ENCODE measurements around the gene PSAP. TPM values are rescaled to one million over a fixed set of nuclear protein-coding genes. Genes with fewer than 3 reads are reported as not detected.

PSAP gene
- total and polyA plus RNA-seq, 10 donors, result 363 to 1,826 (median 1,412) TPM

DNA sequence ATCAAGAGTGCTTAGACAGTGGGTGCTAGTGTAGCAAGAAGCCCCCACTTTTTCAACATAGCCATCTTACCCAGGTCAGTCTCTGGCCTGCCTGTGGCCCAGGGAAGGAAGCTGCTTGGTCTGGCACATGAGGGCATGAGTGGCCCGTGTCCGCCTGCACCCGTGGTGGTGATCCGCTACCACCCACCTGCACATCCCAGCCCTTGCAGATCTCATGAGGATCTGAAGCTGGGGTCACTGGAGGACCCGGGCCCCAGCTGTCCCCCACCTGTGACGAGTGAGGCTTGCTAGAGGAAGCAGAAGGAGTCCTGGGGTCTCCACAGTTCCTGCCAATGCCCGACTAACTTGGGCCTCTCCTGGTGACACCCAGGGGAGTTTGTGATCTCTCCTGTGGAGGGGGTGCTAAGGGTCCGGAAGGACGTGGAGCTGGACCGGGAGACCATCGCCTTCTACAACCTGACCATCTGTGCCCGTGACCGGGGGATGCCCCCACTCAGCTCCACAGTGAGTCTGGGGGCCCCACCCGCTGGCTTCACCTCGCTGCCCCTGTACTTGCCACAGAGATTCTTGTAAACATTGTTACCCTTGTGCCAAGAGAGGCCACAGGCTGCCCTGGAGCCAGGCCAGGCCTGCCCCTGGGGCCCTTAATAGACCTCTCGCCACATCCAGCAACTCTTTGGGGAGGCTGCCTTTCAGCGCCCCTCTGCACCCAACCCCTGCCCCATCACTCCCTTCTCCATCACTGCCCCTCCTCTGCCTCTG lies 67.0 kb downstream of the PSAP start:
- H3K27me3 ChIP-seq (replicated peaks in 1 of 7), result no peaks in the 10 kb centered on the region
- intact Hi-C loops (cut with DNase I; ENCODE audit: low total_unique reads), result no loop called here
- peaks cover 7 to 51% (median 28%) of the 10 kb centered on the region in 6 donors for H3K4me1 ChIP-seq
- no peaks in the 10 kb centered on the region for H3K9me3 ChIP-seq
- H3K27ac ChIP-seq, result no peak overlapping the region
- TF ChIP-seq POLR2AphosphoS5 (IDR thresholded peaks at IDR 0.05) (no peak), POLR2A (IDR thresholded peaks at IDR 0.05) (no peak), CTCF (IDR thresholded peaks at IDR 0.05 in 8 of 11, conservative IDR thresholded peaks at IDR 0.05 in 3 of 11) (no peak)
- WGBS, 5 donors, result 78 to 92% (median 79%) methylated on average over 7 to 17 of the region's 17 CpGs
- DNase-seq, result peak; percentile 59
- H3K4me3 ChIP-seq, result no peak overlapping the region
- no peaks in the 10 kb centered on the region for H3K36me3 ChIP-seq

- Histone ChIP-seq H3K27ac (peak overlapping the region in 3 of 8 donors; percentile 3 to 62 (median 27)), H3K9me3 (no peaks in the 10 kb centered on the region), H3K4me1 (peaks cover 7 to 62% (median 33%) of the 10 kb centered on the region in 6 donors), H3K27me3 (replicated peaks in 1 of 7) (no peaks in the 10 kb centered on the region), H3K4me3 (no peak overlapping the region), H3K36me3 (no peaks in the 10 kb centered on the region)
- TF ChIP-seq CTCF (IDR thresholded peaks at IDR 0.05 in 8 of 11, conservative IDR thresholded peaks at IDR 0.05 in 3 of 11) (no peak), POLR2AphosphoS5 (IDR thresholded peaks at IDR 0.05) (no peak), POLR2A (IDR thresholded peaks at IDR 0.05) (no peak)
- intact Hi-C loops (cut with DNase I; ENCODE audit: low total_unique reads), result no loop called here
- 20 to 33% (median 23%) methylated on average over 7 of the region's 7 CpGs for WGBS, 5 donors
- peak; percentile 82 for DNase-seq
These were observed 68.0 kb downstream of the PSAP start for GRCh38 chr10:71782917-71783490.

GRCh38 chr10:71782221-71782916 lies 68.7 kb downstream of the PSAP start:
- TF ChIP-seq POLR2AphosphoS5 (IDR thresholded peaks at IDR 0.05), result peak in 2 of 3 donors; percentile 56
- TF ChIP-seq POLR2A (IDR thresholded peaks at IDR 0.05), result no peak
- WGBS, 5 donors, result 61 to 79% (median 70%) methylated on average over 5 to 6 of the region's 6 CpGs
- DNase-seq, result peak; percentile 72
- Histone ChIP-seq H3K36me3 (no peaks in the 10 kb centered on the region), H3K27me3 (replicated peaks in 1 of 7) (no peaks in the 10 kb centered on the region), H3K4me1 (peaks cover 7 to 69% (median 35%) of the 10 kb centered on the region in 6 donors), H3K27ac (peak overlapping the region in 3 of 8 donors; percentile 3 to 62 (median 27)), H3K9me3 (no peaks in the 10 kb centered on the region), H3K4me3 (no peak overlapping the region)
- intact Hi-C loops (cut with DNase I; ENCODE audit: low total_unique reads), result no loop called here

DNA sequence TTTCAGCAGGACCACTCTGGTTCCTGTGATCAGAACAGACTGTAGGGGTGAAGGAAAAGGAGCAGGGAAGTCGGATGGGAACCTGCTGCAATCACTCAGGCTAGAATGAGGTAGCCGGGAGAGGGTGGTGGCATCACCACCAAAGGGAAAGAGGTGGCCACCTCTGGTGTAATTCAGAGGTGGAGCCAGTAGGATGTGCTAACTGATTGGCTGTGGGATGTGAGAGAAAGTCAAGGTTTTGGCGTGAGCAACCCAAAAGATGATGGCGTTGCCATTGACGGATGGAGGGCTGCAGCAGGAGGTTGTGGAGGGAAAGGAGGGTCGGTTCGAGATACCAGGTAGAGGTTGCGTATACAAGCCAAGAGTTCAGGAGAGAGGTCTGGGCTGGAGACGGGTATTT lies 70.3 kb downstream of the PSAP start:
- peaks cover 19 to 85% (median 51%) of the 10 kb centered on the region in 6 donors for H3K4me1 ChIP-seq
- H3K9me3 ChIP-seq, result no peaks in the 10 kb centered on the region
- intact Hi-C loops (cut with DNase I; ENCODE audit: low total_unique reads), result no loop called here
- H3K27me3 ChIP-seq (replicated peaks in 1 of 7), result no peaks in the 10 kb centered on the region
- 80 to 91% (median 89%) methylated on average over 9 of the region's 9 CpGs for WGBS, 5 donors
- H3K36me3 ChIP-seq, result no peaks in the 10 kb centered on the region
- no peak overlapping the region for H3K27ac ChIP-seq
- H3K4me3 ChIP-seq, result no peak overlapping the region
- peak; percentile 19 for DNase-seq
- TF ChIP-seq CTCF (IDR thresholded peaks at IDR 0.05 in 8 of 11, conservative IDR thresholded peaks at IDR 0.05 in 3 of 11), result no peak
- no peak for TF ChIP-seq POLR2A (IDR thresholded peaks at IDR 0.05)
- no peak for TF ChIP-seq POLR2AphosphoS5 (IDR thresholded peaks at IDR 0.05)

Data from spleen (tissue), 11 donors.